GM12872 (cell line): ENCODE data around the gene SYT4.

ENCODE experiments used
- CTCF ChIP-seq: IDR thresholded peaks from 3 replicates; pipeline ENCODE4 v1.5.1; 2011; ENCODE audit warnings: low read depth, mild to moderate bottlenecking, low read length, moderate library complexity; ENCODE audit not compliant: insufficient read depth

Gene SYT4

GRCh38 chr18:43277164-43277600 lies at the start of gene SYT4:
TSS of gene SYT4 (minus strand) at chr18:43277490. CDS start at chr18:43277281, 209 bp downstream.
- TF ChIP-seq CTCF: no peak

- TF ChIP-seq CTCF: no peak
These were observed 44.8 kb upstream of the SYT4 start for GRCh38 chr18:43322132-43322531.

- TF ChIP-seq CTCF: no peak
These were observed 37.7 kb upstream of the SYT4 start for GRCh38 chr18:43314941-43315340.

GRCh38 chr18:43312891-43313290 lies 35.6 kb upstream of the SYT4 start:
- no peak for TF ChIP-seq CTCF

- no peak for TF ChIP-seq CTCF
These were observed 32.9 kb upstream of the SYT4 start for GRCh38 chr18:43310239-43310638.

- no peak for TF ChIP-seq CTCF
These were observed 26.1 kb upstream of the SYT4 start for GRCh38 chr18:43303376-43303775.

GRCh38 chr18:43283299-43283698 lies 6.0 kb upstream of the SYT4 start:
- TF ChIP-seq CTCF: no peak
